ENCODE measurements around the gene MRPS22.

Gene MRPS22

GRCh38 chr3:139307072-139307491 lies 36.7 kb upstream of the MRPS22 start:
- TF ChIP-seq CTCF (conservative IDR thresholded peaks at IDR 0.05) = no peak
- TF ChIP-seq ZFX (IDR thresholded peaks at IDR 0.05) = no peak
- no peak overlapping the region for H3K27ac ChIP-seq

GRCh38 chr3:139307601-139308555 lies 35.9 kb upstream of the MRPS22 start:
- H3K27ac ChIP-seq = no peak overlapping the region

GRCh38 chr3:139308560-139308959 lies 35.3 kb upstream of the MRPS22 start:
- TF ChIP-seq CTCF (conservative IDR thresholded peaks at IDR 0.05) (no peak), ZFX (IDR thresholded peaks at IDR 0.05) (no peak)
- H3K27ac ChIP-seq = no peak overlapping the region

More at GRCh38 chr3:139307601-139308555, 35.9 kb upstream of the MRPS22 start:
- TF ChIP-seq CTCF (conservative IDR thresholded peaks at IDR 0.05) = no peak
- no peak for TF ChIP-seq ZFX (IDR thresholded peaks at IDR 0.05)

- TF ChIP-seq CTCF (conservative IDR thresholded peaks at IDR 0.05) (no peak), ZFX (IDR thresholded peaks at IDR 0.05) (no peak)
Measured at GRCh38 chr3:139309061-139309591, 34.7 kb upstream of the MRPS22 start.

GRCh38 chr3:139309880-139310279 lies 33.9 kb upstream of the MRPS22 start:
- no peak for TF ChIP-seq CTCF (conservative IDR thresholded peaks at IDR 0.05)
- no peak for TF ChIP-seq ZFX (IDR thresholded peaks at IDR 0.05)
- H3K27ac ChIP-seq = no peak overlapping the region

More at GRCh38 chr3:139309061-139309591, 34.7 kb upstream of the MRPS22 start:
- no peak overlapping the region for H3K27ac ChIP-seq

GRCh38 chr3:139310474-139310933 lies 33.3 kb upstream of the MRPS22 start:
- no peak overlapping the region for H3K27ac ChIP-seq
- TF ChIP-seq CTCF (conservative IDR thresholded peaks at IDR 0.05) (no peak), ZFX (IDR thresholded peaks at IDR 0.05) (no peak)

GRCh38 chr3:139311557-139311956 lies 32.3 kb upstream of the MRPS22 start:
- H3K27ac ChIP-seq = no peak overlapping the region
- TF ChIP-seq CTCF (conservative IDR thresholded peaks at IDR 0.05) (no peak), ZFX (IDR thresholded peaks at IDR 0.05) (no peak)
